ENCODE measurements around the gene STK40.

The STK40 gene

GRCh38 chr1:36382669-36383068 is 3.1 kb downstream of the STK40 start:
- DNase-seq (ENCODE audit: insufficient read length, low spot score) (no peak), FAIRE-seq (no peak)
- TF ChIP-seq CTCF (IDR thresholded peaks at IDR 0.05; ENCODE audit: insufficient read depth, missing control alignments): no peak

DNA sequence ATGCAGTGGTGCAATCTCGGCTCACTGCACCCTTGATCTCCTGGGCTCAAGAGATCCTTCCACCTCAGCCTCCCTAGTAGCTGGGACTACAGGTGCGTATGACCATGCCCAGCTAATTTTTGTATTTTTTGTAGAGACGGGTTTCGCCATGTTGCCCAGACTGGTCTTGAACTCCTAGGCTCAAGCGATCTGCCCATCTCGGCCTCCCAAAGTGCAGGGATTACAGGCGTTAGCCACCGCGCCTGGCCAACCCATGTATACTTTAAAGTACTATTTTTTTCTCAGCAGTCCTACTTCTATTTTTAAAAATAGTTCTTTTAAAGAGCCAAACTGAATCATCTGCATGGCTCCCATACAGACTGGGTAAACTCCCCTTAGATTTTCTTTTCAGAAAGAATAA is 3.5 kb downstream of the STK40 start:
- TF ChIP-seq CTCF (IDR thresholded peaks at IDR 0.05; ENCODE audit: insufficient read depth, missing control alignments): no peak
- FAIRE-seq (no peak), DNase-seq (ENCODE audit: insufficient read length, low spot score) (no peak)

DNA sequence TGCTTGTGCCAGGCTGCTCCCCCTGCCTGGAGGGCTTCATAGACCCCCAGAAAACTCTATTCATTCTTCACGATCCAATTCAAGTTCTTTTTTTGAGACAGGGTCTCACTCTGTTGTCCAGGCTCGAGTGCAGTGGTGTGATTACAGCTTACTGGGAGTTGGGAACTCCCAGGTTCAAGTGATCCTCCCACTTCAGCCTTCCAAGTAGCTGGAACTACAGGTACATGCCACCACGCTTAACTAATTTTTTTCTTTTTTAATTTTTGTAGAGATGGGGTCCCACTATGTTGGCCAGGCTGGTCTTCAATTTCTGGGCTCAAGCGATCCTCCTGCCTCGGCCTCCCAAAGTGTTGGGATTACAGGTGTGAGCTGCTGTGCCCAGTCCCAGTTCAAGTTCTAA is 4.3 kb downstream of the STK40 start:
- DNase-seq (ENCODE audit: insufficient read length, low spot score) (no peak), FAIRE-seq (no peak)
- TF ChIP-seq CTCF (IDR thresholded peaks at IDR 0.05; ENCODE audit: insufficient read depth, missing control alignments): no peak

DNA sequence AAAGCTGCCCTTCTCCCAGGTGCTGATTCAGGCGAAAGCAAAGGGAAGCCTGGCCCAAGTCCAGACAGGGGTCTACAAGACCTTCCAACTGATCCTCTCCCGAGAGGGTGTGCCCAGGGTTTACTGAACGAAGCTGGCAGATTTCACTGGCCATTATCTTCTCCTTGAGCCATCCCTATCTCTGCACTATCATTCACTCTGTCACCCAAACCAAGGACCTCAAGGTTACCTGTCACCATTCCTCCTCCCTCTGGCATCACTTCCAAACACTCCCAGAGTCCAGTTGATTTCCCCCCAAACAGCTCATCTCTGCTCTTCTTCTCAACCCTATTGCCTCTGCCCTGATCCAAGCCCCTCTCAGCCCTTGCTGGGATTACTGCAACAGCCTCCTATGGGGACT is 4.9 kb downstream of the STK40 start:
- no peak for TF ChIP-seq CTCF (IDR thresholded peaks at IDR 0.05; ENCODE audit: insufficient read depth, missing control alignments)
- FAIRE-seq (no peak), DNase-seq (ENCODE audit: insufficient read length, low spot score) (no peak)

- no peak for TF ChIP-seq CTCF (IDR thresholded peaks at IDR 0.05; ENCODE audit: insufficient read depth, missing control alignments)
- DNase-seq (ENCODE audit: insufficient read length, low spot score) (no peak), FAIRE-seq (no peak)
Observed at GRCh38 chr1:36380143-36380619, 5.5 kb downstream of the STK40 start.

DNA sequence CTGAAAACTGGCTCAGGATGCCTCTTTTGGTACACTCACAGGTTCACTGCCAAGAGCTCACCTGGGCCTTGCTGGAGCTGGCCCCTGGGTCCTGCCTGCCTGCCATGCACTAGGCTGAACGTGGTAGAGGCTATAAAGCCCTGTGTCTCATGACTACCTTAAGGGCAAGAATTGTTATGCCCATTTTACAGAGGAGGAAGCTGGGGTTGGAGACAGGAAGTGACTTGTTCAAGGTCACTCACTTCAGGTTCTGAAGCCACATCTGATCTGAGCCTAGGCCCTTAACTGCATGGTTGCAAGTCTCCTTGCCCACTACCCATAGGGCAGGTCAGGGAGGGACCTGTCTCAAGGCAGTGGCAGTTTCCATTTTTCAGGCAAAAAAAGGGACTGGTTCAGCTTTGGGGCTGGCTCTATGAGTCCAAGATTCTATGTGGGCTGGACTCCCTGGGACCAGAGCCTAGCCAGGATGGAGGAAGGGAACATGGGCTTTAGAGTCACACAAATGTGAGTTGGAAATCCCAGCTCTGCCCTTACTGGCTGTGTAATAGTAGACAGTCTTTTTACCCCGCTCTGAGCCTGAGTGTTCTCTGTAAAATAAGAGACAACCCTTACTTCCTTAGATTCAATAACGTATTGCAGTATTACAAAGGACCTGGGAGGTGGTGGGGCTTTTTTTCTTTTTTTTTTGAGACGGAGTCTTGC is 7.8 kb downstream of the STK40 start:
- no peak for TF ChIP-seq CTCF (IDR thresholded peaks at IDR 0.05; ENCODE audit: insufficient read depth, missing control alignments)
- no peak for DNase-seq (ENCODE audit: insufficient read length, low spot score)
- FAIRE-seq: no peak

DNA sequence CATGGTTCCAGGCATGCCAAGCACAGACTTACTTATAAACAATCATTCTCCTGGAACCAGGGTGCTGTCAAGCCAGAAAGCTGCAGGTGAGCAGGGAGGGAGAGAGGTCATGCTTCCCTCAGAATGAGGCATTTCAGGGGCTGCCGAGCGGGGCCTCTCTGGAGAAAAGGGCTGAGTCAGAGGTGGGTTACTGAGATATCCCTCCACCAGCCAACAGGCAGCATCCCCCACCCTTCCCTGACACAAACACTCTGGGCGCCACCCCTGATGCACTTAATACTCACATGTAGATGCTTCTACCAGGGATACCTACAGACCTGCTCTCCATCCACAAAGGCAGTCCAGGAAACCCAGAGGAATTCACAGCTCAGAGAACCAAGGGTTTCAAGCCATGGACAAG is 13.1 kb downstream of the STK40 start:
- no peak for TF ChIP-seq CTCF (IDR thresholded peaks at IDR 0.05; ENCODE audit: insufficient read depth, missing control alignments)
- DNase-seq (ENCODE audit: insufficient read length, low spot score): no peak
- no peak for FAIRE-seq
